CD4-positive, alpha-beta memory T cell (primary cell): ENCODE data around the gene PITPNM2. TPM values are rescaled to one million over a fixed set of nuclear protein-coding genes. Genes with fewer than 3 reads are reported as not detected.

Experiments
- CTCF ChIA-PET: fragments of 350-600 bp; sonication (Branson Sonifier 250); formaldehyde crosslinking; loops from one replicate; lab custom pipeline; 2021; ENCODE audit warnings: inconsistent platforms; ENCODE audit not compliant: partially characterized antibody; lab: Charles Lee
- POLR2A ChIA-PET: fragments of 350-600 bp; sonication (Branson Sonifier 250); formaldehyde crosslinking; loops from one replicate; lab custom pipeline; 2021; ENCODE audit not compliant: partially characterized antibody; lab: Charles Lee
- DNase-seq, 5 donors: peaks; one replicate each; pipeline versions ENCODE4 v3.0.0 to v3.0.0-alpha.2; 2020 to 2022; ENCODE audit warnings: mixed read lengths in 1 of 5
- H3K27ac ChIP-seq: one replicate; pipeline ENCODE4 v1.7.0; 2013; ENCODE audit warnings: low read depth, low read length
- H3K27me3 ChIP-seq: 2 replicates; pipeline ENCODE4 v1.7.0; 2013; ENCODE audit warnings: mild to moderate bottlenecking, low read length, moderate library complexity; ENCODE audit not compliant: insufficient read depth
- H3K36me3 ChIP-seq: 2 replicates; pipeline ENCODE4 v1.7.0; 2013; ENCODE audit warnings: mild to moderate bottlenecking, low read length, moderate library complexity; ENCODE audit not compliant: insufficient read depth
- H3K4me1 ChIP-seq: 2 replicates; pipeline ENCODE4 v1.7.0; 2013; ENCODE audit warnings: mild to moderate bottlenecking, low read length, moderate library complexity; ENCODE audit not compliant: insufficient read depth
- H3K4me3 ChIP-seq, 2 donors: one replicate each; pipeline ENCODE4 v1.7.0; 2013; ENCODE audit warnings: low read length in 2 of 2, mild to moderate bottlenecking in 1 of 2
- H3K9me3 ChIP-seq, 2 donors: one replicate each; pipeline ENCODE4 v1.7.0; 2013; ENCODE audit warnings: low read length in 2 of 2, control low read depth in 1 of 2; ENCODE audit not compliant: control insufficient read depth in 1 of 2
- H3K27ac Mint-ChIP-seq, 7 donors: one replicate each; pipeline ENCODE4 v1.8.0; 2020 to 2021; ENCODE audit warnings: mixed read lengths in 7 of 7, mild to moderate bottlenecking in 6 of 7, inconsistent platforms in 3 of 7, moderate library complexity in 3 of 7
- H3K27me3 Mint-ChIP-seq, 2 donors: one replicate each; pipeline ENCODE4 v1.8.0; 2020 to 2021; ENCODE audit warnings: mixed read lengths in 2 of 2
- H3K36me3 Mint-ChIP-seq, 2 donors: one replicate each; pipeline ENCODE4 v1.8.0; 2020 to 2021; ENCODE audit warnings: mixed read lengths in 2 of 2, inconsistent platforms in 1 of 2, mild to moderate bottlenecking in 1 of 2
- H3K4me1 Mint-ChIP-seq, 4 donors: one replicate each; pipeline ENCODE4 v1.8.0; 2020 to 2021; ENCODE audit warnings: mixed read lengths in 4 of 4, mild to moderate bottlenecking in 1 of 4
- H3K4me3 Mint-ChIP-seq, 8 donors: one replicate each; pipeline ENCODE4 v1.8.0; 2020 to 2021; ENCODE audit warnings: mixed read lengths in 8 of 8, mild to moderate bottlenecking in 7 of 8, moderate library complexity in 6 of 8, inconsistent platforms in 3 of 8
- H3K9me3 Mint-ChIP-seq, 8 donors: one replicate each; pipeline ENCODE4 v1.8.0; 2020 to 2021; ENCODE audit warnings: mixed read lengths in 8 of 8, mild to moderate bottlenecking in 5 of 8, inconsistent platforms in 3 of 8, moderate library complexity in 1 of 8
- intact Hi-C: fragments of 100-400 bp; cut with micrococcal nuclease; formaldehyde crosslinking; loops from one replicate; pipeline ENCODE4 v1.15.1; 2023
- polyA plus RNA-seq, 2 donors: library from polyadenylated mRNA; unstranded; fragments of 300-500 nt; fragmentation: Illumina TruSeq; gene quantifications; one replicate each; pipeline ENCODE4 v1.2.3, GENCODE V29; 2021
- total RNA-seq, 2 experiments: library from RNA; stranded (reverse); gene quantifications; one replicate each; pipeline ENCODE4 v1.2.3, GENCODE V29; 2021

PITPNM2 gene
- total and polyA plus RNA-seq, 4 experiments from 2014 or later: 0.77 to 16.8 (median 9.5) TPM

DNA sequence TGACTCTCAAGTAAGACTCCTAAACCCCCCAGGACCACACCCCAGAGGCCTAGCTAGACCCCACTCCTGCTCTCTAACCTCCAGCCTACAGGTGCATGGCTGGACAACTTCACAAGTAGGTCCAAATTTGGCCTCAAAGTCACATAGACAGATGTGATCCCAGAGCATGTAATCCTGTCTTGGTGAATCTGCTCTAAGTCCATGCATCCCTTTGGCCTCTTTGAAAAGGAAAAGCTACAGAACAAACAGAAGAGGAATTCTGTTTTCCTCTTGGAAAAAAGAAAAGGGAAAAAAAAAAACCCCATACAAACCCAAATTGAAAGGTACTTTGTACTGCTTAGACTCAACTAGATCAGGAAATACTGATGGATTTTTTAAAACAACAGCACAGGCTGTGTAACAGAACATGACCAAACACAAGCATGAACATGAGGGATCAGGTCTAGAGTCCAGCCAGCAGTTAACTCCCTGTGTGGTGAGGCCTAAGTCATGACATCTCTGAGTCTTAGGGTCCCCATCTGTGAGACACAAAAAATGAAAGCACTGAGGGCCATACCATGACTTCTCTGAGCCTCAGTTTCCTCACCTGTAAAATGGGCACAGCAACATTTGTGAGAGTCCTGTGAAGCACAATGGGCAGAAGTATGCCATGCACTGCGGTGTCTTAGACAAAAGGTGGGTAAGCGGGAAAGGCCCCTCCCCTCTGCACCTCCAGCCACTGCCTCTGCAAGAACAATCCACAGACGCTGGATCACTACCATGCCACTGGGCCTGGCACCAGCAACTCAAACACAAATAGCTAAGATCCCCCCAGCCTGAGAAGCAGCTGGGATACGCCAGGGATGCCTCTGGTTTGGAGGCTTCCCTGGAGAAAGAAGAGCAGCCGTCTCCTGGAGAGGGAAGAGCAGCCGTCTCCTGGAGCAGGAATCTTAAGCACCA, 9.9 kb downstream of the PITPNM2 start:
- H3K9me3 ChIP-seq: no peaks in the 10 kb centered on the region
- H3K4me3 ChIP-seq: no peak overlapping the region
- ChIA-PET POLR2A (interaction anchor here (0.5 kb wide), 1 partner anchor 67 kb away, joined by 3 read pairs; no protein-coding TSS in a partner anchor), CTCF (no interaction called here)
- no peaks in the 10 kb centered on the region for H3K36me3 ChIP-seq
- intact Hi-C loops: no loop called here
- peaks cover 3 to 13% (median 6%) of the 10 kb centered on the region in 4 donors for H3K4me1 Mint-ChIP-seq
- no peak for DNase-seq
- H3K27me3 ChIP-seq: no peaks in the 10 kb centered on the region
- H3K9me3 Mint-ChIP-seq: no peaks in the 10 kb centered on the region
- no peak overlapping the region for H3K27ac ChIP-seq
- no peaks in the 10 kb centered on the region for H3K27me3 Mint-ChIP-seq
- H3K36me3 Mint-ChIP-seq: peaks cover 0 to 2% of the 10 kb centered on the region in 2 donors
- peak overlapping the region in 2 of 7 donors; percentile 36 to 53 for H3K27ac Mint-ChIP-seq
- no peak overlapping the region for H3K4me3 Mint-ChIP-seq
- peaks cover 8% of the 10 kb centered on the region for H3K4me1 ChIP-seq

- intact Hi-C loops: no loop called here
- Mint-ChIP-seq H3K36me3 (no peaks in the 10 kb centered on the region), H3K9me3 (no peaks in the 10 kb centered on the region), H3K27ac (peak overlapping the region in 4 of 7 donors; percentile 8 to 37 (median 24)), H3K27me3 (no peaks in the 10 kb centered on the region), H3K4me3 (no peak overlapping the region), H3K4me1 (peaks cover 7 to 13% (median 10%) of the 10 kb centered on the region in 4 donors)
- POLR2A ChIA-PET: interaction anchor here (0.5 to 1.6 kb wide), 2 partner anchors 19 to 68 kb away, joined by 3 to 5 read pairs; no protein-coding TSS in a partner anchor
- Histone ChIP-seq H3K27me3 (no peaks in the 10 kb centered on the region), H3K4me3 (no peak overlapping the region), H3K4me1 (peaks cover 8% of the 10 kb centered on the region), H3K9me3 (no peaks in the 10 kb centered on the region), H3K27ac (no peak overlapping the region), H3K36me3 (no peaks in the 10 kb centered on the region)
- CTCF ChIA-PET: no interaction called here
- DNase-seq: no peak
Observed at GRCh38 chr12:123139926-123140675, 10.8 kb downstream of the PITPNM2 start.

DNA sequence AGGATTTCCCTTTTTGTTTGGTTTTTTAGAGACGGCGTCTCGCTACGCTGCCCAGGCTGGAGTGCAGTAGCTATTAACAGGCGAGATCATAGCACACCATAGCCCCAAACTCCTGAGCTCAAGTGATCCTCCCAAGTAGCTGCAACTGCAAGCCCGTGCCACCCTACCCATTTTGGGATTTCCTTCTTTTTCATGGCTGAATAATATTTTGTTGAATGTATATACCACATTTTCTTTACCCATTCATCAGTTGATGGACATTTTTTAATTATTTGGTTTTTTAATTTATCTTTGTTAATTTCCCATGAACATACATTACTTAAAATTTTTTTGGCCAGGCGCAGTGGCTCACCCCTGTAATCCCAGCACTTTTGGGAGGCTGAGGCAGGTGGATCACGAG, 15.2 kb downstream of the PITPNM2 start:
- Histone ChIP-seq H3K36me3 (no peaks in the 10 kb centered on the region), H3K4me1 (peaks cover 26% of the 10 kb centered on the region), H3K9me3 (no peaks in the 10 kb centered on the region), H3K27ac (no peak overlapping the region), H3K27me3 (no peaks in the 10 kb centered on the region), H3K4me3 (no peak overlapping the region)
- no peak overlapping the region for H3K4me3 Mint-ChIP-seq
- H3K9me3 Mint-ChIP-seq: no peaks in the 10 kb centered on the region
- ChIA-PET CTCF (interaction anchor here (0.7 to 1.8 kb wide), 4 partner anchors 9 to 92 kb away, joined by 3 to 7 read pairs (median 4); partner anchors contain the start of gene PITPNM2), POLR2A (no interaction called here)
- peaks cover 21 to 34% (median 29%) of the 10 kb centered on the region in 4 donors for H3K4me1 Mint-ChIP-seq
- intact Hi-C loops: no loop called here
- H3K27ac Mint-ChIP-seq: peak overlapping the region in 1 of 7 donors; percentile 2
- H3K27me3 Mint-ChIP-seq: no peaks in the 10 kb centered on the region
- no peaks in the 10 kb centered on the region for H3K36me3 Mint-ChIP-seq
- DNase-seq: no peak

DNA sequence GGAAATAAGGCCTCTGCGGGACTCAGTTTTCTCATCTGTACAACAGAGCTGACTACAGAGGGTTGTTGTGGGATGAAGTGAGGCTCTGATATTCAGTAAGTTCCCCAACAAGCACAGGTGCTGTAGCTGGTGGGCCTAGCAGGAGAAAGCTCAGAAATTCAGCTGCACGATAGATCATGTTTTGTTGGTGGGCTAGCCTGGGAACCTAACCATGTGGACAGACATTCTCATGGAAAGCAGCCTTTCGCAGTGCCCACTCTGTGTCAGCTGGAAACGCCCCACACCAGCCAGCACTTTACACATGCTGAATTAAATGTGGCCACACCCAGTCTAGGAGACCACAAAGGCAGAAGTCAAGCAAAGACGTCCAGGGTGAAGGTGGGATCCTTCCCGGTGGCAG, 16.1 kb downstream of the PITPNM2 start:
- CTCF ChIA-PET: interaction anchor here (1.3 to 1.8 kb wide), 3 partner anchors 8 to 92 kb away, joined by 4 to 7 read pairs (median 4); partner anchors contain the start of gene PITPNM2
- H3K4me1 ChIP-seq: peaks cover 18% of the 10 kb centered on the region
- H3K27ac ChIP-seq: no peak overlapping the region
- H3K36me3 ChIP-seq: no peaks in the 10 kb centered on the region
- no peak overlapping the region for H3K4me3 Mint-ChIP-seq
- no peak for DNase-seq
- H3K4me3 ChIP-seq: no peak overlapping the region
- no peaks in the 10 kb centered on the region for H3K9me3 ChIP-seq
- no peaks in the 10 kb centered on the region for H3K36me3 Mint-ChIP-seq
- no peaks in the 10 kb centered on the region for H3K27me3 ChIP-seq
- POLR2A ChIA-PET: interaction anchor here (0.8 to 1.0 kb wide), 3 partner anchors 15 to 60 kb away, joined by 3 read pairs; no protein-coding TSS in a partner anchor
- H3K27me3 Mint-ChIP-seq: no peaks in the 10 kb centered on the region
- intact Hi-C loops: loop anchor here (5.0 kb wide), 1 partner anchor 58 kb away; no protein-coding TSS in a partner anchor
- H3K4me1 Mint-ChIP-seq: peaks cover 21 to 37% (median 30%) of the 10 kb centered on the region in 4 donors
- no peaks in the 10 kb centered on the region for H3K9me3 Mint-ChIP-seq
- H3K27ac Mint-ChIP-seq: no peak overlapping the region

DNA sequence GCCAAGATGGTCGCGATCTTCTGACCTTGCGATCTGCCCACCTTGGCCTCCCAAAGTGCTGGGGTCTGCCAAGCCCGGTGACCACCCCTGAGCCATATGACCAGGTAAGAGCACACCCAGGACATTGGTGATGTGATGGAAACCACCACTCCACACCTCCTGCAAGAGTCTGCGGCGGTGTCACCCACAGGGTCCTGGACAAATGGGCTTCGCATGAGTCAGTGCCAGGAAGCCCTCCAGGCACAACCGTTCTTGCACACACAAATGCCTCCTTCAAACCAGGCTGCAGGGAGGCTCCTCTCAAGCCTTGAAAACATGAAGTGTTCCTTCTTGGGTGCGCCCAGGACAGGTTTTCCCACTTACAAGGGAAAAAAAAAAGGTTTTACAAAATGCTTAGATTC, 16.6 kb downstream of the PITPNM2 start:
- peaks cover 20 to 37% (median 27%) of the 10 kb centered on the region in 4 donors for H3K4me1 Mint-ChIP-seq
- DNase-seq: no peak
- POLR2A ChIA-PET: interaction anchor here (0.8 to 1.0 kb wide), 3 partner anchors 14 to 59 kb away, joined by 3 read pairs; no protein-coding TSS in a partner anchor
- H3K9me3 Mint-ChIP-seq: no peaks in the 10 kb centered on the region
- intact Hi-C loops: loop anchor here (5.0 kb wide), 1 partner anchor 57 kb away; no protein-coding TSS in a partner anchor
- H3K9me3 ChIP-seq: no peaks in the 10 kb centered on the region
- no peak overlapping the region for H3K4me3 ChIP-seq
- no peak overlapping the region for H3K27ac ChIP-seq
- no peaks in the 10 kb centered on the region for H3K27me3 ChIP-seq
- no peak overlapping the region for H3K27ac Mint-ChIP-seq
- H3K4me3 Mint-ChIP-seq: no peak overlapping the region
- H3K4me1 ChIP-seq: peaks cover 18% of the 10 kb centered on the region
- H3K36me3 ChIP-seq: no peaks in the 10 kb centered on the region
- CTCF ChIA-PET: interaction anchor here (1.1 to 1.8 kb wide), 2 partner anchors 59 to 91 kb away, joined by 3 to 7 read pairs; no protein-coding TSS in a partner anchor
- H3K27me3 Mint-ChIP-seq: no peaks in the 10 kb centered on the region
- H3K36me3 Mint-ChIP-seq: no peaks in the 10 kb centered on the region

GRCh38 chr12:123133701-123134100, 17.2 kb downstream of the PITPNM2 start:
- no peak overlapping the region for H3K27ac ChIP-seq
- ChIA-PET CTCF (interaction anchor here (1.1 kb wide), 1 partner anchor 59 kb away, joined by 3 read pairs; no protein-coding TSS in a partner anchor), POLR2A (interaction anchor here (0.9 kb wide), 1 partner anchor 13 kb away, joined by 3 read pairs; no protein-coding TSS in a partner anchor)
- Mint-ChIP-seq H3K36me3 (no peaks in the 10 kb centered on the region), H3K4me1 (peaks cover 20 to 37% (median 27%) of the 10 kb centered on the region in 4 donors), H3K9me3 (no peaks in the 10 kb centered on the region), H3K4me3 (peak overlapping the region in 1 of 8 donors; percentile 42), H3K27ac (peak overlapping the region in 4 of 7 donors; percentile 20 to 67 (median 48)), H3K27me3 (no peaks in the 10 kb centered on the region)
- no peak for DNase-seq
- no peaks in the 10 kb centered on the region for H3K27me3 ChIP-seq
- no peaks in the 10 kb centered on the region for H3K36me3 ChIP-seq
- no peaks in the 10 kb centered on the region for H3K9me3 ChIP-seq
- intact Hi-C loops: loop anchor here (5.0 kb wide), 1 partner anchor 56 kb away; no protein-coding TSS in a partner anchor
- peaks cover 18% of the 10 kb centered on the region for H3K4me1 ChIP-seq
- H3K4me3 ChIP-seq: no peak overlapping the region
